T-helper 9 cell (primary cell): Measurements from ENCODE around the gene FBXO24.
"Not testable (repeated sequence)": the region's sequence is repeated elsewhere in the genome, so short reads cannot be mapped to it uniquely, and the experiment has no call there.

Experiments
- DNase-seq: peaks from one replicate; pipeline ENCODE4 v3.0.0-alpha.2; 2020
- total RNA-seq, 2 donors: gene quantifications; one replicate each; lab custom pipeline; 2026; lab: John Stamatoyannopoulos, UW

Gene FBXO24, protein sequence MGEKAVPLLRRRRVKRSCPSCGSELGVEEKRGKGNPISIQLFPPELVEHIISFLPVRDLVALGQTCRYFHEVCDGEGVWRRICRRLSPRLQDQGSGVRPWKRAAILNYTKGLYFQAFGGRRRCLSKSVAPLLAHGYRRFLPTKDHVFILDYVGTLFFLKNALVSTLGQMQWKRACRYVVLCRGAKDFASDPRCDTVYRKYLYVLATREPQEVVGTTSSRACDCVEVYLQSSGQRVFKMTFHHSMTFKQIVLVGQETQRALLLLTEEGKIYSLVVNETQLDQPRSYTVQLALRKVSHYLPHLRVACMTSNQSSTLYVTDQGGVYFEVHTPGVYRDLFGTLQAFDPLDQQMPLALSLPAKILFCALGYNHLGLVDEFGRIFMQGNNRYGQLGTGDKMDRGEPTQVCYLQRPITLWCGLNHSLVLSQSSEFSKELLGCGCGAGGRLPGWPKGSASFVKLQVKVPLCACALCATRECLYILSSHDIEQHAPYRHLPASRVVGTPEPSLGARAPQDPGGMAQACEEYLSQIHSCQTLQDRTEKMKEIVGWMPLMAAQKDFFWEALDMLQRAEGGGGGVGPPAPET
- 0.42 to 0.72 reads per million in 2 donors for total RNA-seq

DNA sequence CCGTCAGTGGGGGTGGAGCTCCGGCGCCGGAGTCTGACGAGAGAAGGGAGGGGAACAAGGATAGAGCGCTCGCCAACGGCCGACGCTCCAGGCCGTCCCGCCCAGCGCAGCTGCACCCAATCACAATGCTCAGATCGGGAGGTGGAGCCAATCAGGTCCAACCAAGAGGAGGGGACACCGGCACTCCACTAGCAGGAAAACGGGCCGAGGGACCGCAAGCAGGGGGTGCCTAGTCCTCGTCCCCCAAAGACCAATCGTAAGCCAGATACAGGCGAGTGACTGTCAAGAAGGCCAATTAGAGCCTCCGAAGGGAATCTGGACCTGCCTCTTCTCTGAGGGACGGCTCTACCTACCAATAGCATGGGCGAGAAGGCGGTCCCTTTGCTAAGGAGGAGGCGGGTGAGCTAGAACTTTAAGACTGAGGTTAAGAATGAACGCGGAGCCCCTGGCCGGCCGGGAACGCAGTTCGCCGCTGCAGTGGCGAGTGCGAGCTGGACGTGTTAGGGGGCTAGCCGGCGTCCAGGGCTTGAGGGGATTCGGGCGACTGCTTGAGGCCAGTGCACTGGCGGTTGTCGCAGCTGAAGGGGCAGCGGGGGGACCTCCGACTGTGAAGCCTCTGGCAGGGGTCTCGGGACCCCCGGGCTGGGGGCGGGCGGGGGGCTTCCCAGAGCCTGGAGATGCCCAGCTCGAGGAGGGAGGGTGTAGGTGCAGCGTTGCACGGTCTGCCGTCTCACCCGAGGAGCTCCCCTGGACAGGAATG, at the start of gene FBXO24:
Gene FBXO24 (plus strand): TSS at position 63 of the 760 bp plus-strand sequence. CDS start 298 bp downstream, at position 361.
- peak; percentile 98 for DNase-seq

DNA sequence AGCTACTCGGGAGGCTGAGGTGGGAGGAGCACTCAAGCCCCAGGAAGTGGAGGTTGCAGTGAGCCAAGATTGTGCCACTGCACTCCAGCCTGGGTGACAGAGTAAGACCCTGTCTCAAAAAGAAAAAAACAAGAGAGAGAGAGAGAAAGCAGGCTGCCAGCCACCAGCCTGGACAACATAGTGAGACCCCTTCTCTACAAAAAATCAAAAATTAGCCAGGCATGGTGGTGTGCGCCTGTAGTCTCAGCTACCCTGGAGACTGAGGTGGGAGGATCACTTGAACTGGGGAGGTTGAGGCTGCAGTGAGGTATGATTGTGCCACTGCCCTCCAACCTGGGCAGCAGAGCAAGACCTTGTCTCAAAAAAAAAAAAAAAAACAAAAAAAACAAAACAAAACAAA, 49.4 kb upstream of the FBXO24 start:
- not testable (repeated sequence) for DNase-seq

DNA sequence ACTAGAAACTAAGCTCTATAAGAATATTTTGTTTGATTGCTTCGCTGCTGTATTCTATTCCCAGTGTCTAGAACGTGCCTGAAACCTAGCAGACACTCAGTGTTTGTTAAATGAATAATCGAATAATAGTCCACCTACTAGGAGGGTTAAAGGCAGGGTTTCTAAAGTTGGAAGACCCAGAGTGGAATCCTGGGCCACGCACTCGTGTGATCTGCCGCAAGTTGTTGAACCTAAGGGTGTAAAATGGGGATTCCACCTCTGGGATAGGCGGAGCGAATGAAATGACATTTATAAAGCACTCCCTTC, 47.8 kb upstream of the FBXO24 start:
- DNase-seq = no peak

DNA sequence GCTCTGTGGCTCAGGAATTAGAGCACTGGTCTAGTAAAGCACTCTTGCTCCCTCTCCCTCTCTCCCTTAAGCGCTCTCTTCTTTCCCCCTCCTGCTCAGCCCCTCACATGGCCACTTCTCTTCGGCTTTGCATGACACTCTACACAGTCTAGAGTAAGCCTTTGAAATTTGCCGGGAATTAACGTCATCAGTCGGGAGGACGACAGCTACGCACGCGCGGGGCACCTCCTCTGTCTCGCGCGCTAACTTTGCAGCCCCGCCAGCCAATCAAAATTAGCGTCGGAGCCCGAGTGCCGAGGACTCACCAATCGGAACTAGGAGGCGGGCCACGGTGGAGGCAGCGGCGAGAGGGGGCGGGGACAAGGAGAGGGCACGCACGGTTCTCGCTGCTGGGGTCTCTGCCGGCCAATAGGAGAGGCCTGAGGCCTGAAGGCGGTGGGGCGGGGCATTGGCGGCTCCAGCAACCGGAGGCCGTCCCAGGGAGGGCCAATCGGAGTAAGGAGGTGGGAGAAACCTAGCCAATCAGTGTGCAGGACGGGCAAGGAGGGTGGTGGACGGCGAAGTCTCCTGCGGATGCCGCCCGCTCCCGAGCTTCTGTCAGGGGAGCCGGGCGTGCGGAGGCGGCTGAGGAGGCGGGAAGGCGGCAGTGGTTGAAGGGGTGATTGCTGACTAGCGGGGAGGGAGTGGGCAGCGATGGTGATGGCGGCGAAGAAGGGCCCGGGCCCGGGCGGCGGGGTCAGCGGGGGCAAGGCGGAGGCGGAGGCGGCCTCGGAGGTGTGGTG, 47.3 kb upstream of the FBXO24 start, which contains the start of gene AGFG2:
Gene AGFG2 (plus strand): TSS at position 550 of the 782 bp plus-strand sequence. CDS start 144 bp downstream, at position 694.
- DNase-seq = peak; percentile 100

DNA sequence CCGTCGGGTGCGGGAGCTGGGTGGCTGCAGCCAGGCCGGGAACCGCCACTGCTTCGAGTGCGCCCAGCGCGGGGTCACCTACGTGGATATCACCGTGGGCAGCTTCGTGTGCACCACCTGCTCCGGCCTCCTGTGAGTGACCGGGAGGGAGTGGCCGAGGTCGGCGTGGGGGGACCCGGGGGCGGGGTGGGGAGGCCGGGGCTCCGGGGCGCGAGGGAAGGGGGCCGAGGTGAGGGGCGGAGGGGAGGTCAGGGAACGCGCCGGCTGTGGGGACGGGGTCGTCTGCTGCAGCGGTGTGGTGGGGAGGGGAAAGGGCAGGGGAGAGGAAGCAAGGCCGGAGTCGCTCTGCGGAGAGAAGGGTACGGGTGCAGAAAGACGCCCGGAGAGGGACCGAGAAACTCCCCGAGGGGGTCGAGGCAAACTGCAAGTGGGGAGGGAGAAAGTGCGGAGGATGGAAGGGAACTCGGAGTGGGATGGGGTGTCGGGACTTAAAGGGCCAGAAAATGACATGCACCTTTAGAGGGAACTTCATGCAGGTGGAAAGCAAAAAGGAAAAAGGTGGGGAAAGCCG, 46.6 kb upstream of the FBXO24 start:
- DNase-seq = no peak

DNA sequence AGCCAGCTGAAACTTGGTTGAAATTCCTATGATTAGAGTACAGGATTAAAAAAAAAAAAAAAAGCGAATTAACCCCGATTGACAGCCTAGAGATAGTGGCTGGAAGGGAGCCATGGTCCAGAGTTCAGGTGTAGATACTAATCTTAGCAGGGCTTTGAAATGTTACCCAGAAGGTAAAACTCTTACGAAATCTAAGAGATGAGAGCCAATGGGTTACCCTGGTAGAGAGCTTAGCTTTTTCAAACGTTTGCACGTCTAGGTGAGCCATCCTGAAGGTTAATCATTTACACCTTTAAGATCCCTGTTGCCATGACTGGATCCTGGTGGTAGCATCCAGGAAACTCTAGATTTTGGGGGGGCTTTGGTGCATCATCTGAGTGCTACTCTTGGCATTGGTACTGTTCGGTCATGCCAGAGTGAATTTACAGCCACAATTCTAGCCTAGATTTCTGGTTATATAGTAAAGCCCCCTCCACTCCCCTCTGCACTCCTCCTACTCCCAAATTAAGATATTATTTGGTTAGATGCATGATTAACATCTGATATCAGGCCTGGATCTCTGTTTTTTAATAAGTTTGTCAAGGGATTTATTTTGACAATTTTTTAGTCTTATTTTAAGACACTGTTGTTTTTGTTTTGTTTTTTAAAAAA, 45.9 kb upstream of the FBXO24 start:
- DNase-seq = no peak

DNA sequence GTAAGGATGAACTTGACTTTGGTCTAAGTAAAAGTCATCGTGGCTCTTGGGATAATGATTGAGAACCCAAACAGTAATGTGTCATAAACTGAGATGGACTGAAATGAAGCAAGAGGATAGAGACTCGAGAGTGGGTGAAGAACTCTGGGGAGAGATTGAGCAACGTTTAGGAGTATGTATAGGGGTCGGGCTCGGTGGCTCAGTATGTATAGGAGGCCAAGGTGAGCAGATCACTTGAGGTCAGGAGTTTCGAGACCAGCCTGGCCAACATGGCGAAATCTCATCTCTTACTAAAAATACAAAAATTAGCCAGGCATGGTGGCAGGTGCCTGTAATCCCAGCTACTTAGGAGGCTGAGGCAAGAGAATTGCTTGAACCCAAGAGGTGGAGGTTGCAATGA, 44.8 kb upstream of the FBXO24 start:
- DNase-seq = not testable (repeated sequence)

DNA sequence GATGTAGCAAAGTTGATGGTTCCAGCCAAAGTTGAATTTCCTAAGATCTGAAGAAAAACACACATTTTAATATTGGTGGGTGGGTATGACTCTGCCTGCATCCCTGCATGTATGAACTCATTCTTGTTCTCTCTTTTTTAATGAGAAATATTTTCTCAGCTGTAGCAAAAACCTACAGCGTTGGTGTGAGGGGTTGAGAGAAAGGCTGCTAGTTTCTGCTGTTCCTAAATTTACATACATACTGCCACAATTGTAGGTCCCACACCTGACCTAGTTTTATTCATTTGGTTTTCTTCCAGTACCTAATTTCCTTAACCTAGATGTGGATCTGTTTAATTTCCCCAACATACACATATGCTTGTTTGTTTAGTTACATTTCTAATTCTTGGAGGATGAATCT, 42.5 kb upstream of the FBXO24 start:
- DNase-seq = no peak

DNA sequence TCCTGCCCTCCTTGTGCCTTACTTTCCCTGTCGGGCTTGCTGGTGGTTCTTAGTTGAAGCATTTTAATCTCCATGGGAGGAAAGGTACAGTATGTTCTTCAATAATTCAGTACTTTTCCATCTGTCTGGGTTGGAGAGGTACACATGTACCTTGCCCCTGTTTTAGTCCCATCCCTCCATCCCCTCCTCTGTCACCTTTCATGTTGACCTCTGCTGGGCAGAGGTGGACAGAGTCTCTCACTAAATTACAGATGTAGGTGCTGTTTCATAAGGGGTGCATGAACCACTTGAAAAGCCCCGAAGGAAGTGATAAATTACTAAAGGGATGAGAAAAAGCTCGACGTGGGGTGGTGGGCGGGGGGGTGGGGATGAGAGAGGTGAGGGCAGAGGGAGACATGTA, 41.7 kb upstream of the FBXO24 start:
- no peak for DNase-seq

DNA sequence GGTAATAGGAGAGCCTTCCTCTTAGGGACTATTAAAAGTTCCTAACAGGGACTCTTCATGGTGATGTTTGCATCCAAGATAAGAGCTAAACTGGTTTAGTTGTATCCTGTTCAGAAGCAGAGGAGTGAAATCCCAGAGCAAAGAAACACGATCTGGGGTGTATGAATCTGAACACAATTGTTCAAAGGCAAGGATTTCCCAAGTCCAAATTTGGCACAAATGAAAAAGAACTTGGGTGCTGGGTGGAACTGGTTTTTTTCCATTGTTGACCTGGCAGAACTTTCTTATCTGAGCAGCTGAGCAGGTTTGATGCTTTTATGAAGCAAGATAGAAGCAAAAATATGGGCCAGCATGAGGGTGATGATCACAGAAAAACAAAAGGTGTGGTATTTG, 41.2 kb upstream of the FBXO24 start:
- DNase-seq = no peak

DNA sequence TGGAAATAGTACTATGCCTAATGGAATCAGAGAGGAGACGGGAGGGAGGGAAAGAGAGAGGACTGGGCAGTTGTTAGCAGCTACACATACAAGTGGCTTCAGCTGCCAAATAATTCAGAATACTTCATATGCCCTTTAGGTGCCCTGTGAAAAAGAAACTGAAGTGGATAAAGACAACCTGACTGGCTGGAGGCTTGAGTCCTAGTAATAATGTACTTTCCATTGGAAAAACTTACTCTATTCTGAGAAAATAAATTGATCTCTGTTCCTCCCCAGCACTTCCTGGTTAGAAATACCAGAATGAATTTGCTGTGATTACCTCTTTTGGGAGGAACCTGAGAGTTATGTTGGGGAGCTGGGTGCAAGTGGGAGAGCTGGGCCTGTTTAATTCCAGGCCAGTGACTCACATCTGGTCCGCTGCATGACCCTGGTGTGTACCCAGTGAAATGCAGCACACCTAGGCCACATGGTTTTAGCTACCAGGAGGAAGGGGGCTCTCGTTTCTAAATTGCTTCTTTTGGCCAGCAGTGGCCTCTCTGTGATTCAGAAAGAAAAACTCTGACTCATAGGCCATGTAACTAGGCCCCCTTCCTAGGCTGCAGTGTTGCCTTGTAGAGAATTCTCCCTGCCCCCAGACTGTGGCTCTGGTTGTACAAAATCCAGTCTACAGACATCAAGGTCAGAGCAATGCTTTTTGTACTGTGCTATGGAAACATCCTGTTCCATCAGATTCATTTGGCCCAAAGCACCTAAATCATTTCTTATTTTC, 40.6 kb upstream of the FBXO24 start:
- no peak for DNase-seq

DNA sequence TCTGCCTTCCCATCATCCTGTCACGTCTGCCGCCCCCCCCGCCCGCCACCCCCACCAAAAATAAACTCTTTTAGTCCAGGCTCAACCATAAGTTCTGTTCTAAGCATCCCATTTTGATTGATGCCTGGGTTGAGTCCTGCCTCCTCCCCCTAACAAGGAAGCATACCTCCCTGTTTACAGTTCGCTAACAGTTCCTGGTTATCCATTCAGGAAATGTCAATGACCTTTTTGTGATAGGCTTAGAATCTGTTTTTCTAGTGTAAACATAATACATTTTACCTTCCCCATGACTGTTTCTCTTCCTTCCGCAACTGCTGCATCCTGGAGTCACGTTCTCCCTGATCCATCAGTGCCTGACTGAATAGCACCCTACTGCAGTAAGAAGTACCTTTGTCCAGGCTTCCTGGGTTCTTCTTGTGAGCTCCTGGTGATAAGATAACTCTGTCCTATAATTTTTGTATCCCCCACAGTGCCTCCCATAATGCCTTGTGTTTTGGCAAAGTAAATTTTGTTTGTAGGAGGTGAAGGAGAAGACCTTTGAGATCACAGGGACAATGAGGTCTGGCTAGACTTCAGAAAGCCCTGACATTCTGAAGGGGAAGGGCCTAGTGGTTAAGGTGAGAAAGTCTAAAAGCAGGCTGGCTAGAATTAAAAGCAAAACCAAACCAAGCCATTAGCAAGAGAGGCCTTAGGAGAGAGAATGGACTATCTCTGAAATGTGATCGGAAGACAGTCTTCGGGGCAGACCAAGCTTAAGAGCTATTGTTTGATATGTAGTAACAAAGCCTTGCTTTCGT, 39.8 kb upstream of the FBXO24 start:
- no peak for DNase-seq

DNA sequence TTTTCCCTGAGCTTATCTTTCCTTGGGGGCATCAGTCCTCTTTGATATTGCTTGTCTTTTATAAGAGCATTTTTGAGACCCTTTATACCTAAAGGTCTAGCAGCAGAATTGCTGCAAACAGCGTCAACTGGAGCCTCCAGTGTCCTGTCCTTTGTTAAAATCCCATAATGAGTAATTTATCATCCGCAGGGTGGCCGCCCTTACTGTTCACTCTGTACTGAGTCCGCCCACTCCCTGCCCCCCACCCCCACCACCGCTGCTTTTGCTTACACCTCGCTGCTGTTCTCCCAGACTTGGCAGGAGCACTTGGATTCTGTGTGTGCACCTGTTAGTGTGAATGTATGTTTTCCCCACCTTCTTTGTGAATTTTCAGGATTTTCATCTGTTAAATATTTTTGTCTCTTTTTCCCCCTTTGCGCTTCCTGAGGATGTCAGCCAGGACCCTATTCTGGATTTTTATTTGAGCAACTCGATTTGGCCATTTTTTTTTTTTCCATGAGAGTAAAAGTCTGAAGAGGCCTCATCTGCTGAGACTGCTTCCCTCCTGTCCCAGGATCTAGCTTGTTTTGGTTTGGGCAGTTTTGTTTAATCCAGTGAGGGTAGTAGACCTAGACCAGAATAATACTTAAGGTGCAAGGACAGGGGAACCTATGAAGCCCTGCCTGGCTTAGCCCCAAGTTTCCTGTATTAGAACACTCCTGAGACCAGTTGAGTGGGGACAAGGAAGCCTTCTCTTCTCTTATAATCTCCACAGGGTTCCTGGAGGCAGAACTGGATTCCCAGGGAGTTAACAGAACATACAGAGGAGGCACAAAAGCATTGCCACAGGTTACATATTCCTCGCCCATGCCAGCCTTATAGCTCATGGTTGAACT, 39.0 kb upstream of the FBXO24 start:
- no peak for DNase-seq

DNA sequence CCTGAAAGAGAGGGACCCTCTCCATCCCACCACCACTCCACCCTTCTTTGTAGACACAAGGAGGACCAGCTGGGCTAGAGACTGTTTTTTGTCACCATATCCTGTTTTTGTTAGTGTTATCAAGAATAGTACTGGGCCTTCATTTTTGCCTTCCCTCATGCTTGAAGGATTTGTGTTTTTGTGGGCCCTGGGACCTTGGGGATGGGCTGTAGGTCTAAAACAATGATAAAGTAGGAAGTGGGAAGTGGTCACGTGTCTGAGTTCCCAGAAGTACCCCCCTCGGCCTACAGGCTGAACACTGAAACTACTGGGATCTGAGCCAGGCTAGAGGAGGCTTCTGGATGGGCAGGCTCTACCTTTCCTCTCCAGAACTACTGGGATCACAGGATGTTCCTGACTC, 38.3 kb upstream of the FBXO24 start:
- no peak for DNase-seq

DNA sequence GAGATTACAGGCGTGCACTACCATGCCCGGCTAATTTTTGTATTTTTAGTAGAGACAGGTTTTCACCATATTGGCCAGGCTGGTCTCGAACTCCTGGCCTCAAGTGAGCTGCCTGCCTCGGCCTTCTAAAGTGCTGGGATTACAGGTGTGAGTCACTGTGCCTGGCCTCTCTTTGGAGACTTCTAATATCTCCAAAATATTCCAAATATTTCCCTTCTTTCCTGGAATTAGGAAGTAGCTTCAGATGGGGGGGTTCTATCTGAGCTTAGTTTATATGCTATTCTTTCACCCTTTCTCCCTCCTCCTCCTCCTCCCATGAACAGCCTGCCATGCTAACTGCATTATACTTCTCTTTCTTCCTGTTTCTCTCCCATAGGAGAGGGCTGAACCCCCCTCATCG, 37.7 kb upstream of the FBXO24 start:
- not testable (repeated sequence) for DNase-seq

DNA sequence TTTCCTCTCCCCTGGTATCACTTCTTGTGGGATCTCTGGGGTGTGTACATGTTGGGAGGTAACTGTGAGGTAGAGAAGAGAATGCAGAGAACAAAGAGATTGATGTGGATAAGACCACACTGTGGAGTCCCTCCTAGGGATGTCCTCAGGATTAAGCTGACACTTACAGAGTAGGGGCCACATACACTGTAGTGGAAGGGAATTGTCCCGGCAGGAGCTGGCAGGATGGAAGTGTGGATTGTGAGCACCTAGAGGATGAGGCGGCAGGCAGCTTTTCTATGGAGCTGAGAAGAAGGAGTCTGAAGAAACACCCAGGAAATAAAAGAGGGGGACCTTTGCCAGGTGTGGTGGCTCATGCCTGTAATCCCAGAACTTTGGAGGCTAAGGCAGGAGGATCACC, 33.6 kb upstream of the FBXO24 start:
- no peak for DNase-seq

DNA sequence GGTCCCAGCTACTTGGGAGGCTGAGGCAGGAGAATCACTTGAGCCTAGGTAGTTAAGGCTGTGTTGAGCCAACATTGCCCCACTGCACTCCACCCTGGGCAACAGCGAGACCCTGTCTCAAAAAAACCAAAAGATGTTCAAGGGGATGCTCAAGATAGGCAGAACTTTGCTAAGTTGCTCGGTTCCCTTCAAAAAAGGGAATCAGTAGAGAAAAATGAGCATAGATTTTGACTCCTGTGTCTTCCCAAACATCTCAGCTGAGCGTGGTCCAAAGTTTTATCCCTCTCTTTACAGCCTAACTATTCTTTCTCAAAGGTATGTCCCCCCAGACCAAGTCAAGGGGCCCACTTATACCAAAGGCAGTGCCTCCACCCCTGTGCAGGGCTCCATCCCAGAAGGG, 33.1 kb upstream of the FBXO24 start:
- no peak for DNase-seq

DNA sequence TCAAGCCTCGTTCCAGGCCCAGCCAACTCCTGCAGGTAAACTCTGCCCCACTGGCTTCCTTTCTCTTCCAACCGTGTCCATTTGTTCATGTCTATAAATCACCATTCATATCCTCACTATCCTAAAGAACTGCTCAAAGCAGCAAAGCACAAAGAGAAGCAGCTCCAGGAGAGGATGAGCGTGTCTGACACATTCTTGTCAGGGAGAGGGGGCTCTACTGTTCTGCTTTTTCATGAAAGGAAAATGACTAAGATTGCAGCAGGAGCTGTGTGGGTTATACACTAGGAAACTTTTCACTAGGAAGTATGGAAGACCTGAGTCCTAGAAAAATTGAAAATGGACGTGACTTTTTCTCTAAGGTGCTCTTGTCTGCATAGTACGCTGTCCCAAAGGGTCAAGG, 30.4 kb upstream of the FBXO24 start:
- no peak for DNase-seq

DNA sequence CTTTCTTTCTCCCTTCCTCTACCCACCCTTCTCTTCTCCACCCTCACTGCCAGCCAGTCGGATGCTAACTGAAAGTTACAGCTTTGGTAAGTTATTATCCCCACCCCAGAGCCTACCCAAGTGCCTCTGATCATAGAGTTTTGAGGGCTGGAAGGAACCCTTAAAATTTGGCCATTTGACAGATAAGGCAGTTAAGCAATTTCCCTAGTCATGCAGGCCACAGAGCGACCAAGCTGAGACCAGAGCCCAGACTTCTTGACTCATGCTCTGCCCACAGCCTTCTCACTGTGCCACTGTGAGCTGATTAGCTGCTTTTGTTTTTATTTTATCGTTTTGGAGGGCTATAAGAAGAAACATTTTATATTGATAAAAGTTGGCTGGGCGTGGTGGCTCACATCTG, 29.6 kb upstream of the FBXO24 start:
- no peak for DNase-seq
